CD4-positive, alpha-beta T cell treated with Interleukin-4 for 1 hour (primary cell): ENCODE results near the gene ATP6V0B.

ENCODE experiments used
- DNase-seq, 2 donors: peaks; one replicate each; pipeline ENCODE4 v3.0.0-alpha.2; 2020 to 2022

The ATP6V0B gene

GRCh38 chr1:44008259-44008658 is 33.5 kb downstream of the ATP6V0B start:
- DNase-seq, result no peak

DNA sequence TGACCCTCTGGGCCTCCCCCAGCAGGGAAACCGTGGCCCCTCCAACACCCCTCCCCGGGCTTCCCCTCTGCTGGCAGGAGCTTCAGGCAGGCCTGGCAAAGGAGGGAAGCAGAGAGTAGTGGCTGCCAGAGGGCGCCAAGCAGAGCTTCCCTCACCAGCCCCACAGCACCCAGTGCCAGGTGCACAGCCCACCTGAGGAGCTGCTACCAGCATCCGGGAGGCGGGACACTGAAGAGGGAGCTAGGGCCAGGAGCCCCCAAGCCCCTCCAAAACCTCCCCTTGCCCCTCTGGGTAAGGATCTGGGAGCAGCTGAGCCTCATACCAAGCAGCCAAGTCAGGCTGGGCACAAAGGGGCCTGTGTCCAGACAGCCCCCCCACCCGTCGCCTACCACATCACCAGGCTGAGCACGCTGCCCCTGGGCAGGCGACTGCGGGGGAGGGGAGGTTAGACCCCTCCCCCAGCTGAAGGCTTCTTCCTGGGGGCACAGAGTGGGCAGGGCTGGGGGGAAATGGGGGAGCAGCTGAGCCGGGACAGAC is 36.2 kb downstream of the ATP6V0B start:
- no peak for DNase-seq

GRCh38 chr1:44012404-44012803 is 37.6 kb downstream of the ATP6V0B start:
- DNase-seq, result no peak

GRCh38 chr1:44012941-44013609 is 38.3 kb downstream of the ATP6V0B start:
- DNase-seq, result no peak

GRCh38 chr1:44013949-44014348 is 39.2 kb downstream of the ATP6V0B start:
- DNase-seq, result no peak

DNA sequence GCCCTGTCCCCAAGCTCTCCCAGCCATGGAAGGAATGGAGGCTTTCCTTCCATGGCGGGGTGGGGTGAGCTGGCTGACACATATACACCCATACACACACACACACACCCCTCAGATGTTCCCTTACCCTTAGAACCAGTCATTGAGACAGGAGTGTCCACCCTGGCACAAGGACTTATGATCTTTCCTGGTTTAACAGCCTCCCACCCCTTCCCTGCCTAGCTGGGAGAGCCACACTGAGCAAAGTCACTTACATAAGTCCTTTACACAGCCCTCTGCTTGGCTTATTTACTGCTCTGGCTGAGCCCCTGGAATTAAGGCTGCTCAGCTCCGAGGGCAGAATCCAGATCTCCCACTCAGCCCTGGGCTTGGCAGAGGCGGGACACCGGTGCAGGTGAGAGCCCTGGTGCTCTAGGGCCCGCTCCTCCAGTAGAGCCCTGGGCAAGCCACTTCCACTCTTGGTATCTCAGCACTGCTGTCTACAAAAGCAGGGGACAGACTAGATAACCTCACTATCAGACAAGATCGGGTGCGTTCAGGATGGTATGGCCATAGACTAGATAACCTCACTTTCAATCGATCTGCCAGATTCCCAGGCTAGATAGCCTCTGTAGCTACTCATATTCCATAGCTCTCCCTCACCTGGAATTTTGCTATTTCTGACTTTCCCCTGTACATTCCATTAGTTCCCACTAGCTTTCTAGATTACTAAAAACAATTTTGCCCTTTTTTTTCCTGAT is 39.8 kb downstream of the ATP6V0B start:
- no peak for DNase-seq

- no peak for DNase-seq
Observed at GRCh38 chr1:44015206-44015605, 40.4 kb downstream of the ATP6V0B start.

DNA sequence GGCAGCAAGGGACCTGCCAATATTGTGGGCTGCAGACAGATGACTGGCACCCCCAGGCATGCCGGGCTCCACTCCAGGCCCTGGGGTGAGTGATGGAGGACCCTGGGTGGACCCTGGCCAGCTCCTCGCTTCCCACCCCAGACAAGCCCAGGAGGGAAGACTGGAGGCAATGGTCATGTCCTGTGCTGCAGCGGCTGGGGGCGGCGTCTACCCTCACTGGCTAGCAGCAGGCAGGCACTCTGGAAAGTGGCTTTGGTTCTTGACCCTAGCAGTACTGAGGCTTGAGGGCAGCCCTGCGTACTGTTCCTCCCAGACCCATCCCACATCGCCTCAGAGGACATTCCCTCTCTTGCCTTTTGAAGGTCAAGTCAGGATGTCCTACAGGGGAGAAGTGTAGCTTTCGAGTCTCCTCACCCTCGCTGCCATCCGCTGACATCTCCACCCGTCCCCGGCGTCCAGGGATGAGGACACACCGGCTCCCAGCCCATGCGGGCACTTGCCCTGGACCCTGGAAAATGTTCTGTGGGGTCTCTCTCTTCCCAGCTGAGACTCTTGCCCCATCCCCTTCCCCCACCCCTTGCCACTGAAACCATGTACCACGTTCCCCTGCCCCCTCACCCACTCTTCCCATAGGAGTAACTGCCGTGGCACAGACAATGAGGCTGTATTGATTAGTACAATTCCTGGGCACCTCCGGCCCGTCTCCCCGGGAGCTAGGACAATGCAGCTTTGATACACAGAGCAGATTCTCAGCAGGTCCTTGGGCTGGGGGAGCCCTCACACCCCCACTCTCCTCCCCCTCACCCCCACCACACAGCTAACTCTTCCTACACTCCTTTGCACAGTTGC is 41.5 kb downstream of the ATP6V0B start:
- no peak for DNase-seq

DNA sequence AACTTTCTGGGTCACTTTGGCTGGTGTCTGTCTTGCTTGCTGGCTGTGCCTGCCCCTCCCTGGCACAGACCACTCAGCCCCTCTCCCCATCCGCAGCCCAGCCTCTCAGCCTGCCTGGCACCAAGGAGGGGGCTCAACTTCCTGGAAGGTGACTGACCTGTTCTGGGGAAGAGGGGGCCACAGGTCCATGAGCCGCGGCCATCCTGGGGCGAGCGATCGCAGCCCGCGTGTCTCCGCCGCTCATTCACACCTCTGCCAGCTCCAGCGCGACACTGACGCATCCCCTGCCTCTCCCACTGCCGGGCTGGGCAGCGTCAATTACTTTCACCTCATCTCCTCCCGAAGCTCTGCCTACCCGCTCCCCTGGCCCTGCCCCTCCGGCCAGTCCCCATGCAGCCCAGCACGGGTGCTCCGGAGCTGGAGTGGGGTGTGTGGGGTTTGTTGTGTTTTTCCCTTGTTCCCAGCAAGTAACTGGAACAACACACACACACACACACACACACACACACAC is 42.2 kb downstream of the ATP6V0B start:
- DNase-seq, result no peak

GRCh38 chr1:44019466-44019948 is 44.7 kb downstream of the ATP6V0B start:
- no peak for DNase-seq

DNA sequence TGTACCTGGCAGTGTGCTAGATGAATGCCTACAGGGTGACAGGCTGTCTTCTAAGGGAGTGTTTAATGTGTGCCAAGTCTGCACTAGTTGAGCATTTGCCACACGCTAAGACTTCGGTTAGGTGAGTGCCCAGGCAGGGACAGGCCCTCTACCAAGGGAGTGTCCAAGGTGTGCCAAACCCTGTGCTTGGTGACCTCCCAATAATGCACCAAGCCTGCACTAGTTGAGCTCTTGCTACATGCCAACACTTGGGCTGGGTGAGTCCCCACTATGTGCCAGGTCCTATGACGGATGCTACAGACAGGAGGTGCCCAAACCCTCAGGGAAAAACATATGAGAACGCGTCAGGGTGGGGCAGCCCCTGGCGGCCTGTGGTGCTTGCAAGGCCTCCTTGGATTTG is 45.7 kb downstream of the ATP6V0B start:
- no peak for DNase-seq

DNA sequence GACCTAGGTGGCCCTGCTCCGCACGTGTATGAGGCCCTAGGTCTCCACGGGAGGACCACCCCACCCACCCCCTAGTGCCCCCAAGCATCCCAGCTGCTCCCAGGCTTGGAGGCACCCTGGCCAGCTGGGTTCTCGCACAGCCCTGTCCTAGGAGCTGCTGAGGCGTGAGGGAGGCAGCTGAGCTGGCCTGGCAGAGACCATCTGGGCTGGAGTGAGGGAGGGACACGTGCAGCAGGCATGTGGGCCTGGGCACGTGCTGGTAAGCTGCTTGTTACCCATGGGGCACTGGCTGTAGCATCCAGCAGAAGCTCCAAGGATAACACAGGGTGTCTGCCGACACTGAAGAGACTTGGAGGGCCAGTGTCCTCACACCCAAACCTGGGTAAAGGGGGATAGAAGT is 46.4 kb downstream of the ATP6V0B start:
- no peak for DNase-seq

GRCh38 chr1:44021581-44022321 is 47.0 kb downstream of the ATP6V0B start:
- DNase-seq, result no peak

- no peak for DNase-seq
Observed at GRCh38 chr1:44024031-44024902, 49.5 kb downstream of the ATP6V0B start.

DNA sequence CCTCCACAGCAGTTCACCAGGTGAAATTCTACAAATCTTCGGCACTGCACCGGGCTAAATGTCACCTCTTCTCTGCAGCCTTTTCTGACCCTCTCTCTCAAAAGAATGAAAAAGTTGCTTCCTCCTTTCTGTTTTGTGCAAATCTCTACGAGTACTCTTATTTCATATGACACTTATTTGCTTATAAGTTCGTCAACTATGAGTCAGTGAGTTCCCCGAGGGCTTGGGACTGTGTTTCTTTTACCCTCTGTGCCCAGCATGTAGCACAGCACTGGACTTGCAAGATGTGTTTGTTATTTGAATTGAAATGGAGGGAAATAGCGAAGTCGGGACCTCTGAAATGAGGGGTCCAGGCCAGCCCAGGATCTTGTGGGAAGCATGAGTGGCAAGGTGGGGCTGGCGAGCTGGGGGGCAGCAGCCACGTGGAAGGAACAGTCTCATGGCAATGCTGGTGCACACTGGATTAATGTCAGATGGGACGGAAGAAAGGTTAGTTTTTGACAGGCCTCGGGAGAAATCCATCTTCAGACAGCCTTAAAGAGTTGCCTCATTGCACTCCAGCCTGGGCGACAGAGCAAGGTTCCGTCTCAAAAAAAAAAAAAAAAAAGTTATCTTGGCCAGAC is 50.3 kb downstream of the ATP6V0B start:
- no peak for DNase-seq

GRCh38 chr1:44025816-44026215 is 51.1 kb downstream of the ATP6V0B start:
- DNase-seq, result no peak

DNA sequence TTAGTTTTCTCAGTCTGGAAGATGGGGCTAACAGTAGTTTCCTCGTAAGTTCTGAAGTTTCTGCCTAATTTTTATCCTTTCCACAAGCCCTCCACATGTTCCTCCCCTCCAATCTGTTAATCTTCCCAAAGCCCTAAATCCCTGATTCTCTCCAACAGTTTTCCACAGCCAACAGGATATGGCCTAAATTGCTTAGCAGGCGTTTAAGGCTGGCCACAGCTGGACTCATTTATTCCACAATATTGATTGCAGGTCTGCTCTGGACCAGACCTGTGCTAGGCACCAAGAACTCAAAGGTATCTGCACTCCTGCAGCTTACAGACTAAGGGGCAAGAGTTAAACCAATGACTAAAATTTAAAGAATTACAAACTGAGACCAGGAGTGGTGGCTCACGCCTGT is 52.6 kb downstream of the ATP6V0B start:
- no peak for DNase-seq
